Measurements from ENCODE around the gene SERTM1.

Gene SERTM1

DNA sequence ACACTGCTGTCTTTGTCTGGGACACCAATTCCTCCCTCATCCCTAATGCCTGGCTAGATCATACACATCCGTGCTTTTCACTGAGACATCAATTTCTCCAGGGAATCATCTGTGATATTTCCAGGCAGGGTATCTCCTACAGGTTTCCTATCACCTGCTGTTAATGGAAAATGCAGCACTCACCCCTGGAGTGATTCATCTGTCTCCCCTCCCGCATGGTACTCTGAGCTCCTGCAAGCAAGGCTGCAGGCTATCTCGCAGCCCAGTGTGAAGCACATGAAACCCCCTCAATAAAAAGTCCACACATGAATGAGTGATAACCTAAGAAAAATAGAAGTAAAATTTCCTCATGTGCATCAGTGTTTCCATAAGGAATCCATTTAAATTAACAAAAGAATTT lies 38.5 kb downstream of the SERTM1 start:
- no peak for DNase-seq (ENCODE audit: low read depth)

DNA sequence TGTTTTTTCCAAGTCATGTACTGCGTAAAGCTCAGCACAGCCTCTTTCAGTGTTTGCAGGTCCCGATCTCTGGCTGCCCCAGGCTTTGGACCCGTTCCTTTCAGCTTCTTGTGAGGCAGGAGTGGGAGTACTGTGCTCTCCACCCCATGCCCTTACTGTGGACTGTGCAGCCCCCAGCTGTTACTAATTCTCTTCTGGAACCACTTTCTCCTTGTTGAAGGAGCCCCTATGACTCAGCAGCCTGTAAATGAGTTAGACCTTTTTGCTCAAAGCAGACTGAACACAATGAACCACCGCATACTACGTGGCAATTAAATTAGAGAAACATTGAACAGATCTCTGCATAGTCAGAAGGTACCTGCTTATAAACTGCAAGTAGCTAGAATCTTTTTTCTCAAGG lies 39.0 kb downstream of the SERTM1 start:
- no peak for DNase-seq (ENCODE audit: low read depth)

DNA sequence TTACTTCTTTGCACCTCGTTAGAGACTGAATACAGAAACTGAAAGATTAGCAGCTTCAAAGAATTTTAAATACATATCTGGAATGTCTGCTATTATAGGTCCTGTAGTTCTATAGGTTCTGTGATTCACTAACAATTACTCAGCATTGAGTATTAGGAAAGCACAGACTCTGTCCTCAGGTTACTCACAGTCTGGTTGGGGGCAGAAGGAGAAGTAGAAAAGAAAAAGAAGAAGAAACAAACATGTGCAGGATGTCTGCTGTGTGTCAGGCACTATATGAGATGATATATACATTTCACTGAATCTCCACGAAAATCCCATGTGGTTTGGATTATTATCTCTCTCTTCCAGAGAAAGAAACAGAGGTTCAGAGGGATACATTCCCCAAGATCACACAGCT lies 40.1 kb downstream of the SERTM1 start:
- DNase-seq (ENCODE audit: low read depth): no peak

DNA sequence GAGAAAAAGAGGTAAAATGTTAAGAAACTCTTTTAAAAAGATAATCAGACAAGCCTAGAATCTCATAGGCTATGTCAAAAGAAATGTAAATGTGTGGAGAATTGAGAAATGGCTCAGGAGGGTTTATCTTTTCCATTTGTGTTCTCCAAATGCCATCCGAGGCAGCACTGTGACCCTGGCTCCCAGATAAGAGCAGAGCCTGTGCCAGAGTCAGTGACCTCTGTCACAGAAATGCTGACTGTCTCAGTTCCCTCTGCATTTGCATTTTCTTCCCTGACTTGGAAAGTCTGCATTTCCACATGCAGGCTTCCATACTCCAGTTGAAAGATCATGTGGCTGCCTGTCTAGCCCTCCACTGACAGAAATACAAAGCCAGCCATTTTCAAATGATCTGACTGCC lies 42.0 kb downstream of the SERTM1 start:
- no peak for DNase-seq (ENCODE audit: low read depth)

DNA sequence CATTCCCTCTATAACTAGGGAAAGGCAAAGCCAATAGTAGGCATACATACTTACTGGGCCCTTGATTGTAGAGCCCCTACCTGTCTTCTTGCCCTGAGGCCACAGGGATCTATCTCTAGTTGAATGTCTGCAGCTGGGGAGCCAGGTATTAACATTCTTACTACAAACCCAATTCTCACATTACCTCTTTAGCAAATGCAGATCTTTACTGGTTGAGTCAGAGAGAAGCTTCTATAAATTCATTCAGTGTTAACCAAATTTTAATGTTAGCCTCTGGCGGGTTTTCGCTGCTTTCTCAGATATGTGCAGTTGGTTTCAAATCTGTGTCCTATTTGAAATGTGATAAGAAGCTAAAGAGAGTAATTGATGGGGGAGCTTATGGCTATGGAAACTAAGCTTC lies 43.2 kb downstream of the SERTM1 start:
- DNase-seq (ENCODE audit: low read depth): no peak

DNA sequence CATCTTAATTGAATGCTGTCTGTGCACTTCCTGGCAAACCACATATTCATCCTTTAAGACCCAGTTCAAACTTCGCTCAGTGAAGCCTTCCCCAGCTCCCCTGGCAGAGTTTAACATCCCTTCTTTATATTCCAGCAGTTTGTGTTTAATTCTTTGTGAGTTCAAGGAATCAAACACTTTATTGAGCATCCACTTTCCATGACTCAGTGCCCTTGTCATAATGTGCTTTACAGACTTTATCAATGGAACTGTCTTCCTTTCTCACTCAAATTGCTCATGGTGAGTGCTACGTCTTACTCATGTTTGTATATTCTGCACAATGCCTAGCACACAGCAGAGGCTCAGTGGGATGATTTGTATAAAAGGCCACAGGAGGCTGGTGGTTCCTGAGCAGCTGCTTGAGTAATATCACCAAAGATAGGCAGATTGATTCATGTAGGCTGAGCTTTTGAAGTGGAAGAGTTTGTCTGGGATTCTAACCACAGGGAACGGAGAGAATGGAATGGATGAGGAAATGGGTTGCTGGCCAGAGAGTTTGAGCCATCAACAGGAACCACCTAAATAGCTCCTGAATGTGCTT lies 44.2 kb downstream of the SERTM1 start:
- no peak for DNase-seq (ENCODE audit: low read depth)

DNA sequence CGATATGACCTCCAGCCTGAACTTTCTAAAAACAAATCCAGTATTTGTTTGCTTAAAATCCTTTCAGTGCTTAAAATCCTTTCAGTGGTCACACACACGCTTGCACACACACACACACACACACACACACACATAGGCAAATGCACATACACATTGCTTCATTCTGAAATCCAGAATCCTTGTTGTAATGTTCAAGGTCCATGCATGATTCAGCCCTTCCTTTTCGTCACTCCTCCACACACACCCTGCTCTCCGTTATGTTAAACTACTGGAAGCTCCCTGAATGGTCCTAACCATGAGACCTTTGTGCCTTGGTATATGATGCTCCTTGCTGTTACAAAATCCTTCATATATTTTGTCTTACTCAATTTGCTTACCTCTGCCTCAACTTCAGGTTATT lies 44.9 kb downstream of the SERTM1 start:
- no peak for DNase-seq (ENCODE audit: low read depth)

DNA sequence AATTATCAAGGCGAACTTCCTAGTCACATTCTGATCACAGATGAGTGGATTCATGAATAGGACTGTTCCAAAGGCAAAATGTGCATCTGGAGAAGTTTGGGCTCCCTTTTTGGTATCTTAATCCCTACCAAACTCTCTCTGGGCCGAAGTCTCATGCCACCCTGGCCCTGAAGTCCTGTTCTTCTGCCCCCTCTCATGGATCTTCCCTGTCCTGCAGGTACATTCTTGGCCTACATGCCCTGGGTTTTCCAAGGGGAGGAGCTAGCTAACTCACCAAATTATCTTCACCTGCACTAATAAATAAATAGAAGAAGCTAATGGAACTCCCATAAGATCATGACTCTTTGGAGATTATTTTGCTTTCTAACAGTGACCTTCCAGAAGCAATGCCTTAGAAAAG lies 50.3 kb downstream of the SERTM1 start:
- no peak for DNase-seq (ENCODE audit: low read depth)

DNA sequence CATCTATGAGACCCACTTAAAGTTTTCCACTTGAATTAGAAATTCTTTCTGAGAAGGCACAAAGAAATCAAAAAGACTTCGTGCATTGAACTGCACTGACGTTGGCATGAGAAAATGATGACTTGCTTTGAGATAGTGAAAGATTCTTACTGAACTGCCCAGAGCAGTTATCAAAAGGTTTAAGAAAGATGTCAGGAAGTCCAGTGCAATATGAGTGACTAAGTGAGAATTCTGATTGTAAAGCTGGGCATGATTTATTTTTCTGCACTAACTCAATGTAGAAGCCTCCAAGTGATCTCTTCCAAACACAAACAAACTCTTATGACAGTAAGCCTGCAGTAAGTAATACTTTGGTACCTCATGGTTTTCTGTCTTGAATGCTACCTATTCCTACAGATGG lies 52.1 kb downstream of the SERTM1 start:
- DNase-seq (ENCODE audit: low read depth): no peak

DNA sequence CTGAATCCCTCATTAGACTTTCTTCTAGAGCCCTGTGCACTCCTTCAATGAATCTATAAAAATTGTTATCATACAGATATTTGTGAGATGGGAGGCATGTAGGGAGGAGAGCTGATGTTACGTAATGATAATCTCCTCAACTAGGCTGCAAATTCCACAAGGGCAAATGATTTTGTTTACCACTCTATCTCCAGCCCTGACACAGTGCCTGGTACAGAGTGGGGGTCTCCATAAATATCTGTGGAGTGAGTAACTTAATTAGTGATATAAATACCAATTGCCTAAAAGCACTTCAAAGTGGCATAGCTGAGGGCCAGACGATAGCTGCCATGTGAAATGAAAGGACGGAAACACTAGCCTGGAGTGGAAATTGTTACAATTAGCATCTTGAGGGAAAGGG lies 54.2 kb downstream of the SERTM1 start:
- DNase-seq (ENCODE audit: low read depth): no peak

DNA sequence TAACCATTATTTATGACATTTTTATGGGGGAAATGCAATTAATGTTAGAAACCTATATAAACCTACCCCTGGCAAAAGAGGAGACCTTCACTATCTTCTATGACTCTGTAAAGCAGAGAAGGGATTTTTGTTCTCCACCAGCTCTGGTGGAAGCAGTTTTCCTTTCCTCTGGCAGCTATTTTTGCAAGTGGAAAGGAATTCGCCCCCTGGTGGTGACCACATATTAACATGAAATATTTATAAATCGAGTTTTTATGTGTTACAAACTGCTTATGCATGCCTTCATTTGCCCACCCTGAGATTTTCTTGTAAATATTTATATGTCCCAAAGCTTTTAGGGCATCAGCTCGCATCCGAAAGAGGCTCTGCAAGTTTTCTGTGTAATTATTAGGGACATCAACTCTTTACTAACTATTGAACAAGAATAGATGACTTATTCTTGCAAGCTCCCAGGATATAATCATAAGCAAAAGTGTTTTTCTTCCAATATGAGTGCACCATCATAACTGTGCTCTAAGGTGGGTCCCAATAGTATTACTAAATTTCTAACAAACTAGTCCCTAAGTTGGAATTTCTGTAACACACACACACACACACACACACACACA lies 62.4 kb downstream of the SERTM1 start:
- DNase-seq (ENCODE audit: low read depth): no peak

DNA sequence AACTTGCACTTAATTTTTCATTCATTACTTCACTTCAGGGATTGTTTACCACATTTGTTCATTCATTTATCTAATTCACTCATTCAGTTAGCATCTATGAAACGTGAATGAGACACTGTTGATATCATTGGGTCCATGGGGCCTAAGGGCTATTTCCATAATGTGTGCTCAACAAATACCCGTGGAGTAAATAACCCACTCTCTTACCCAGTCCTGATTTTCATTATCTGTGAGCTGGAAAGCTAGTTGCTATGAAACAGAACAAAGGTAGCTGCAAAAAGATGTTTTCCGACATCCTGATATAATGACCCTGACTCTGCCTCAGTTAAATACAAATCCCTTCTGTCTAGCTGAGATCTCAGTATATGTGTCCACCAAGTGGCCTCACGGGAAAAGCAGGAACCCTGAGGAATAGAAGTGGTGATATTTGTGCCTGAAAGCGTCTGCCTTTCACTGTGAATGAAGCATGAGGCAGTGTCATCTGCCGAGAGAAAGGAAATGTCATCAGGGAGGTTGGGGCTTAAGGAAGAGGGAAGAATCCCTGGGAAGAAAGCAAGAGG lies 63.8 kb downstream of the SERTM1 start:
- no peak for DNase-seq (ENCODE audit: low read depth)

DNA sequence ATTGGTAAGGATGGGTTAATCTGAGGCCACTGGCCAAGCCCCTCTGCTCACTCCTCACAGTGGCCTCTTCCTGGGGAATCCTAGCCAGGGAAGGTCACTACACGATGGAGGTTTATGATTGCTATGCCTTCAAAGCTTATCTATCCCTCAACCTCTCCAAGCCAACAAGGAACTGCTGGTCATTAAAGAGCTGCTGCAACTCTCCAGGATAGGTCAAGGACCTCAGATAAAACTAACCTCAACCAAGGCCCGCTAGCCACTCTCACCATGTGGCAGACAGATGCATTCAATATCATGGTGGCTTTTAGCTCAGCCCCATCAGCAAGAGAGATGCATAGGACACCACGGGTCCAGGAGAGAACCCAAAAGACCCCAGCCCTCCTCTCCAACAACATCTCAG lies 71.6 kb downstream of the SERTM1 start:
- no peak for DNase-seq (ENCODE audit: low read depth)

DNA sequence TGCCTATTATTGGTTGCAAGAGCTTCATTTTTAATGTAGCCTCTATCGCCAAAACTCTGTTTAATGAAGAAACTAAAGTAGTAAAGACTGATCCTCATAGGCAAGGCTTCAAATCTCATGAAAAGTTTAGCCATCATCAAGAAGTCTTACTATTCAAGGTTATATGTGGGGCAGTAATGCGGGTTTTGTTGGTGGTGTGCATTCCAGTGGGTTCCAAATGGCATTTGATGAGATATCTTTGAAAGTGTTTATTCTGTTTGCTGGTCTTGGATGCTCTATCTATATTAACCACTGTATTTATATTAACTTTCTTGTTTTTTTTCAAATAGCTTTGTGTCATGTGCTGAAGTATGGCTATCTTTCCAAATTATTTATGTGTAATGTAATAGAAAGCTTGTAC lies 72.2 kb downstream of the SERTM1 start:
- no peak for DNase-seq (ENCODE audit: low read depth)

Data from stimulated activated CD8-positive, alpha-beta memory T cell treated with anti-CD3 and anti-CD28 coated beads, Interleukin-4, amount 100 ng/mL, for 24 hours (primary cell).